Measurements from ENCODE around the gene AGPAT2.

Gene AGPAT2

GRCh38 chr9:136630662-136630992, 56.6 kb downstream of the AGPAT2 start:
- DNase-seq (ENCODE audit: low read depth) = no peak
- TF ChIP-seq CTCF (IDR thresholded peaks at IDR 0.05; ENCODE audit: control insufficient read depth, extremely low read depth, insufficient read depth) = no peak
- H3K4me3 ChIP-seq (ENCODE audit: low read depth, low read length) = no peak overlapping the region

GRCh38 chr9:136629879-136630661, 57.2 kb downstream of the AGPAT2 start:
- H3K4me3 ChIP-seq (ENCODE audit: low read depth, low read length) = no peak overlapping the region
- DNase-seq (ENCODE audit: low read depth) = no peak
- peak; percentile 65 for TF ChIP-seq CTCF (IDR thresholded peaks at IDR 0.05; ENCODE audit: control insufficient read depth, extremely low read depth, insufficient read depth)

- H3K4me3 ChIP-seq (ENCODE audit: low read depth, low read length) = no peak overlapping the region
- TF ChIP-seq CTCF (IDR thresholded peaks at IDR 0.05; ENCODE audit: control insufficient read depth, extremely low read depth, insufficient read depth) = no peak
- no peak for DNase-seq (ENCODE audit: low read depth)
Observed at GRCh38 chr9:136629001-136629878, 58.0 kb downstream of the AGPAT2 start.

GRCh38 chr9:136628268-136628667, 59.0 kb downstream of the AGPAT2 start:
- TF ChIP-seq CTCF (IDR thresholded peaks at IDR 0.05; ENCODE audit: control insufficient read depth, extremely low read depth, insufficient read depth) = no peak
- no peak for DNase-seq (ENCODE audit: low read depth)
- no peak overlapping the region for H3K4me3 ChIP-seq (ENCODE audit: low read depth, low read length)

GRCh38 chr9:136627703-136628102, 59.6 kb downstream of the AGPAT2 start:
- no peak for TF ChIP-seq CTCF (IDR thresholded peaks at IDR 0.05; ENCODE audit: control insufficient read depth, extremely low read depth, insufficient read depth)
- H3K4me3 ChIP-seq (ENCODE audit: low read depth, low read length) = no peak overlapping the region
- DNase-seq (ENCODE audit: low read depth) = no peak

GRCh38 chr9:136626740-136627642, 60.3 kb downstream of the AGPAT2 start:
- DNase-seq (ENCODE audit: low read depth) = no peak
- TF ChIP-seq CTCF (IDR thresholded peaks at IDR 0.05; ENCODE audit: control insufficient read depth, extremely low read depth, insufficient read depth) = no peak
- no peak overlapping the region for H3K4me3 ChIP-seq (ENCODE audit: low read depth, low read length)
